NCI-H82 treated with DMSO at 0.1 percent for 48 hours (cell line): ENCODE measurements around the gene TMEM92.

Source experiments
- DNase-seq: peaks from one replicate; lab custom pipeline; 2025; ENCODE audit not compliant: unreplicated experiment; lab: John Stamatoyannopoulos, UW

The TMEM92 gene

GRCh38 chr17:50322271-50322670 is 48.0 kb downstream of the TMEM92 start:
- no peak for DNase-seq

GRCh38 chr17:50323060-50323459 is 48.8 kb downstream of the TMEM92 start:
- peak; percentile 17 for DNase-seq

GRCh38 chr17:50325906-50326305 is 51.6 kb downstream of the TMEM92 start:
- DNase-seq: no peak

- no peak for DNase-seq
These were observed 52.6 kb downstream of the TMEM92 start for GRCh38 chr17:50326831-50327364.

- no peak for DNase-seq
These were observed 54.4 kb downstream of the TMEM92 start for GRCh38 chr17:50328363-50329325.

- no peak for DNase-seq
These were observed 55.5 kb downstream of the TMEM92 start for GRCh38 chr17:50329716-50330115.

- DNase-seq: no peak
These were observed 56.0 kb downstream of the TMEM92 start for GRCh38 chr17:50330151-50330775.
